Activated CD4-positive, alpha-beta T cell treated with anti-CD3 and anti-CD28 coated beads, Interleukin-2, amount 50 U/mL, for 16 hours (primary cell): Measurements from ENCODE around the gene SETD3.

Experiments
- DNase-seq: peaks from one replicate; pipeline ENCODE4 v3.0.0-alpha.2; 2020

The SETD3 gene

GRCh38 chr14:99387880-99388279, 92.8 kb downstream of the SETD3 start:
- DNase-seq: no peak

DNA sequence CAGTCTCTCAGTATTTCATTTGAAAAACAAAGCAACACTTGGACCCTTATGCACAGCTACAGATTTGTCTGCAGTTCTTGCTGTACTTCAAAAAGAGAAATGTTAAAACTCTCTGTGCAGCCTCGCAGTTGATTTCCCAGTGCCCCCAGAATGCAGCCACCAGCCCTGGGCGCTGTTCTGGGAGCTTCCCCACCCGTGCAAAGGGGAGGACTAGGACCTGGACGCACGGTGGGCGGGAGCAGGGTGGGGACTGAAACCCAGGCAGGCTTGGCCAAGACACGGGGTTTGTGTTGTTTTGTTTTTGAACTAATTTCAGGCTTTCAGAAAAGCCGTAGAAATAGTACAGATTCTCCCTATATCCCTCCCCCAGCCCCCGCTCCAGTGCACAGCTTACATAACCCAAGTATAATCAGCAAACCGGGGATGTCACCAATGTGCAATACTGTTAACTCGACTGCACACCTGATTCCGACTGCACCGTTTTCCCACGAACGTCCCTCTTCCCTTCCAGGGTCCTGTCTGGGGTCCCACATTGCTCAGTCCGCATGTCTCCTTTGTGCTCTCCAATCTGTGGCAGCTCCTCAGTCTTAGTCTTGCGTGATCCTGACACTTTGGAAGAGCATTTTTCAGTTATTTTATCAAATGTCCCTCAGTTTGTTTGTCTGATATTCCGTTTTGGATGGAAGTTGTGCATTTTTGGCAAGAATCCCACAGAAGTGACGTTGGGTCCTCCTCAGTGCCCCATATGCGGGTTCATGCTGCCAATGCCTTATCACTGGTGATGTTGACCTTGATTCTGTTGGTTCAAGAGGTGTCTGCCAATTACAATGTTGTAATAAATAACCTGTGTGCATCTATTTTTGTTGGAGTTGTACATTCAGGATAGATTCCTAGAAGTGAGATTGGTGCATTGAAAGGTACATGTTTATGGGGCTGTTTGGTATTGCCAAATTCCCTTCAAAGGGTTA, 95.9 kb downstream of the SETD3 start:
- no peak for DNase-seq

- no peak for DNase-seq
Measured at GRCh38 chr14:99383472-99384449, 96.9 kb downstream of the SETD3 start.

GRCh38 chr14:99382781-99383471, 97.7 kb downstream of the SETD3 start:
- DNase-seq: no peak

GRCh38 chr14:99382071-99382470, 98.6 kb downstream of the SETD3 start:
- no peak for DNase-seq

DNA sequence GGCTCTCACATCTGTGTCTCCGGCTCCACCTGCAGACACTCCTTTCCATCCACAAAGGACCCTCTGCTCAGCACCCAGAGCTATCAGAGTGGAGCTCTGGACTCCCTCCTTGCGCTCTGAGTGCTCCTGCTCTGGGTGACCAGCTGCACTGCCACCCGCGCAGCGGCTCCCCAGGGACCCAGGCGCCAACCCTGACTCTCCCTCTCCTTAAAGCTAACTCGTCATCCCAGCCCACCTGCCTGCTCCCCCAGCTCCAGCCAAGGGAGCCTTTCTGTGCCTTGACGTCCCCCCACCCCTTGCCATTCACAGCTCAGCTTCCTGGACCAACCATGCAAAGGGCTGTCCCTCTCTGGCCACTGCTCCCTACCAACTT, 99.0 kb downstream of the SETD3 start:
- DNase-seq: no peak

DNA sequence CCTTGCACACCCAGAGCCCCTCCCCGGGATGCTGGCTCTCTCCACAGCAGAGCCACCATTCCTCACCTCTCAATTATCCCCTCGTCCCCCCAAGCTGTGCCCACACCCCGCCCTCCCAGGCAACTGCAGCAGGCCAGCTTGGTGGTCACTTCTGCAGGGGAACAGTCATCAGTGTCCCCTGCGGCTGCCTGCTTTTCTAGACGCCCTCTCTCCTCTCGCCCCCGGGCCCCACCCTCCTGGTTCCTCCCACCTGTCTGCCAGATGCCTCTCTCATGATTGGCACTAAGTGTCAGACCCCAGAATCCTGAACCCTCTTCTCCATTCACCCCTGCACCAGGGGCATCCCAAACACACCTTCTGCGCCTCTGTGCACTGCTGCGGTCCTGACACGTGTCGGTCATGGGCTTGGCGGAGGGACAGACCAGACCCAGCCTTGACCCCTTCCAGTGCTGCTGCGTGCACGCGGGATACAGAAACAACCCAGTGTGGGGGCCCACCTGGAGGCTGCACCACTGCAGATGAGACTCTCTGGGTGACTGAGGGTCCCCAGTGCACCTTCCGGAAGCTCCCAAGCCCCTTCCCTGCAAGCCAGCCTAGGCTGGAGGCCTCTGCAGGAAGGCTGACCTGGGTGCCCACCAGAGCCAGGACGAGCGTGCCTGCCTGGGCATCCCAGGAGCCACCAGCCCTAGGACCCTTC, 99.5 kb downstream of the SETD3 start:
- DNase-seq: no peak

DNA sequence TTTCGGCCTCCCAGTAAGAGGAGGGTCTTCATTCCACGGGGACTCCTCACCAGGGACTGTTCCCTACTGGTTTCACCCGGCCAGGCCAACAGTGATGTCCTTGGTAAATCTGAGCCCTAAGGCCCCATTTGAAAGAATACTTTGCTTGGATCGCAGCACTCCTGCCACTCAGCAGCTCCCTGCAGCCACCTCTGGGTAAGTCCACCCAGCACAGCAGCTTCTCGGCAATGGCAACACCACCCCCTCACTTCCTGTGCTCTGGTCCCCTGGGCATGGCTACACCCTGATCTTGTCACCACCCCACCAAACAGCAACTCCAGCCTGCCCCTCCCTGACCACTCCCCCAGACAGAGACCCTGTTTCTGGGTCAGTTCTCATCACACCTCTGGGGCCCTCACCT, 100.3 kb downstream of the SETD3 start:
- DNase-seq: no peak

DNA sequence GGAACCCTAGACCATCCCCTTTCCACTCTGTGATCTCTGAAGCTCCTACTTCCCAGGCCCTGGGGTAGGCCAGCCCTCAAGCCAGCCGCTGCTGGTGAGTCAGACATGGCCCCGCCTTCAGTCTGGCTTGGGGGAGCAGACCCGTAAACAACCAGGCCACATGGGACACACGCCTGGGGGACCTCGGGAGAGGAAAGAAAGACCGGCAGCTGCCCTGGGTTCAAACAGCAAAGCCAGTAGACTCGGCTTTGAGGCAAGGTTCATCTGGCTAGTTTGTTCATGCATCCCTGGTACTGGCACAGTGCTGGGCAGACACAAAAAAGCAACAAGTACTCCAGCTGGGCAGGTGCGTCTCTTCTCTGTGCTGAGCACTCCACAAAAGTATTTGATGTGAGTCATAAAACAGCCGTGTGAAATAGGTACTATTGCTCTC, 101.9 kb downstream of the SETD3 start:
- no peak for DNase-seq

GRCh38 chr14:99377951-99378350, 102.7 kb downstream of the SETD3 start:
- DNase-seq: no peak

GRCh38 chr14:99374964-99375363, 105.7 kb downstream of the SETD3 start:
- DNase-seq: no peak

DNA sequence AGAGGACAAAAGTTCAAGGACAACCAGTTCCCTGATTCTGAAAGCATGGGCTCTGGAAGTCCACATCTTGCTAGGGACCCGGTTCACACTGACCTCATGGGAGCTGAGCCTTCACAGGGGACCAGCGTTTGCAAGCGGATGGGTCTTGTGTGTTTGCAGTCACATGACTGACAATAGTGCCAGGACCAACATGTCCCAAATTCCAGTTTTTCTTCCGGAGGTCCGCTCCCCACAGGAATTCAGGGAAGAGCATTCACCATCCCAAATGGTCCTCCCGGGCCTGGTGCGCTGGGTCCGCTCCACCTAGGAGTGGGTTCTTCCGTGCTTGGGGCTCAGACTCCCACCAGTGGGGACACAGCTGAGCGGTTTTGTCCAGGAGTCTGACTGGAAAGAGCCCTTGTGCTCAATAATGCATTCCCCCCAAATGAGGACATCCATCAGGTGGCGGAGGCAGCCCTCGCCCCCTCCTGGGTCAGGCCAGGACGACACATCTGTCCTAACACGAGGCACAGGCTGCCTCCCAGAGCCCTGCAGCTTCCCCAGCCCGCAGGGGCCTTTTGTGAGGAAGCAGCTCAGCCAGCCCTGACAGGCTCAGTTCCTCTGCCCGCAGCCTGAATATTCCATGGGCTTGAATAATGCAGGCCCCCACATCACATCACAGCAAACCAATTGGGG, 116.9 kb downstream of the SETD3 start:
- no peak for DNase-seq

GRCh38 chr14:99363051-99363450, 117.6 kb downstream of the SETD3 start:
- no peak for DNase-seq

GRCh38 chr14:99361596-99362215, 119.0 kb downstream of the SETD3 start:
- no peak for DNase-seq

- DNase-seq: peak; percentile 8
Measured at GRCh38 chr14:99360774-99361595, 119.7 kb downstream of the SETD3 start.

DNA sequence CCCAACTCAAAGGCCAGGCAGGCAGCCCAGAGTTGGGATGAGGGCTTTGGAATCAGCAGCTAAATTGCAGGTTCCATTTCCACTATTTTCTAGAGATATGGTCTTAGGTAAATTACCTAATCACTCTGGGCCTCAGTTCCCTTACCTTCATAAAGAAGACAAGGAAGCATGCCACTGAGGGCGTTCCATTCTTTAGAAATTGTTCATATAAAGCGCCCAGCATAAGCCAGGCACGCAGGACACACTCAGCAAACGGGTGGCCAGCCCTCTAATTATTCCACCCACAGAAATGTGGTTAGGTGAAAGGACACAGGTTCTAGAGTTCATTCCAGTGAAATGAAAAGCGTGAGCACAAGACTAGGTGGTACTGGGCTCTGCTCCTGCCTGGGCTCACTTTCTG, 120.8 kb downstream of the SETD3 start:
- no peak for DNase-seq

DNA sequence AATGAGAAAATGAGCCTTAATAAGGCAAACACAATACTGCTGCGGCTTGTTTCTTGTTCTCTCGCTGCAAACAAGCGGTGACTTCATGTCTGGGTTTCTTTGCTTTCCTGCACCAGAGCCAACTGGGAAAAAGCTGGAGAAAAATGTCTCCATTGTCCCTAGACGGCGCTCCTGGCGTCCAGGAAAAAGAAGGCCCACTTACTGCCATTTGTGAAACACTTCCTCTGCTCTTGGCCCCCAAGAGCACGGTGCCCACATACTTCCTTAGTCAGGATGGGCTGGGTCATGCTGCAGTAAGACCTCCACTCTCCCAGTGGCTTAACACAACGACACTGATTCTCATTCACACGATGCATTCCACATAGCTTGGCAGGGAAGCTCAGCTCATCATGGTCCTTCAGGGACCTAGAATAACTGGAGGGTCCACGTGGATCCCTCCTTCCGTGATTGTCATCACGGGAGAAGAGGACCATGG, 122.7 kb downstream of the SETD3 start:
- DNase-seq: no peak

DNA sequence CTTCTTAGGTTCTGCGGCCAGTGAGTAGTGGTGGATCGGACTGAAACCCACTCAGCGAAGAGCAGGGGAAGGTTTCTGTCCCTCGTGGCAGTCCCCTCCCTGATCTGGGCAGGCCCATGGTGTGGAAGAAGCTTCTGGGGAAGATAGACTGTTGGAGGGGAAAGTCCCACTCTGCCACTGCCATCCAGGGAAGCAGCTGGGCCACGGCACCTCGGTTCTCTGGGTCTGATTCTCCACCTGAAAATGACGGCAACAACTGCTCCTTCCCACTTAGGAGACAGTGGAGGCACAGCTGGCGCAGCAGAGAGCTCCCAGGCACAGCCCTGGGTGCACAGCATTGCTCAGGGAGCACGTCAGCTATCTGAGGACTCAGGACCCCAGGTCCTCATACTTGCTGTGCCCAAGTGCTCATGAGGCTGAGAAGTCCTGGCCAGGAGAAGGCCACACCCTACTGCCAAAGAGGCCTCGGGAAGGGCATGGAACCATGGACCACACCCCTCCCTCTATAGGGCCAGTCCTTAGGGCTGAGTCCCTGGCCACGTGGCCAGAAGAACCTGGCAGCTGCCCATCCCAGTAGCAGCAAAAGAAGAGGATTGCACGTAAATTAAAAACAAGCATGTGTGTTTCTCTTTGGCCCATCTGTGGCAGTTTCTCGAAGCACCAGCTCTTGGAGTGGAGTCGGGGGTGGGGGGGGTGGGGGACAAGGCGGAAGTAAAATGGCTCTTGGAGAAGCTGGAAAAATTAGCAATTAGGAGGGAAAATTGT, 123.3 kb downstream of the SETD3 start:
- no peak for DNase-seq

- no peak for DNase-seq
Measured at GRCh38 chr14:99356031-99356608, 124.5 kb downstream of the SETD3 start.
